GM19463 (cell line): Measurements from ENCODE around the gene GAGE10.
"Not testable (repeated sequence)": the region's sequence is repeated elsewhere in the genome, so short reads cannot be mapped to it uniquely, and the experiment has no call there.

Source experiments
- ATAC-seq: cut with Tn5 transposase; IDR thresholded peaks from one replicate; pipeline ENCODE4 v1.9.1; 2021; ENCODE audit warnings: mild to moderate bottlenecking, moderate library complexity; ENCODE audit not compliant: unreplicated experiment

The GAGE10 gene

DNA sequence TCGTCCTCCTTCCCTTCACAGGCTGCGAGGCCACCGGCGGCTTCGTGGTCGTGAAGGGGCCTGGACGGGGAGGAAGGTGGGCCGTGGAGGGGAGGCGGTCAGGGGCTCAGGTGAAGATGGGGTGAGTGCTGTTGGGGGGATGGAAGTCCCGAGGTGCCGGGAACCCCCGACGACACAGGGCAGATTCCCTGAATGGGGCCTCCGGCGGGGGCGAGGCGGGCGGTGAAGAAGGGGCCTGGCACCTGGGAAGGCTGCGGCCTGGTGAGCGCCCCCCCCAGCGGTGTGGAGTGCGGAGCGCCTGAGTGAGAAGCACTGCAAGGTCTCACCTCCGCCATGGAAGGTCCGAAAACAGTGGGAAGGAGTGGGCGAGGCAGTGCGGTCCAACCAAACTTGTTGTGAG lies 18.8 kb downstream of the GAGE10 start:
- not testable (repeated sequence) for ATAC-seq

DNA sequence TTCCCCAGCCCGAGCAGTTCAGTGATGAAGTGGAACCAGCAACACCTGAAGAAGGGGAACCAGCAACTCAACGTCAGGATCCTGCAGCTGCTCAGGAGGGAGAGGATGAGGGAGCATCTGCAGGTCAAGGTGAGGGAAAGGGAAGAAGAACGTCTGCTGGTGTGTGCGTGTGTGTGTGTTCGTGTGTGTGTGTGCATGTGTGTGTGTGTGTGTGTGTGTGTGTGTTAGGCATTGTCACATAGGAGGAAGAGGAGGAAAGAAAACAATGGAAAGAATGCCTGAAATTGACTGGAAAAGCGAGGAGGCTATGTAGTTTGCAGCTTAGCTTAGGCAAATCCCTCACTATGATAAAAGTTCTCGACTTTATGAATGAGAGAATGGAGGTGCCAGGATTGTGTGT lies 20.3 kb downstream of the GAGE10 start:
- ATAC-seq: not testable (repeated sequence)

DNA sequence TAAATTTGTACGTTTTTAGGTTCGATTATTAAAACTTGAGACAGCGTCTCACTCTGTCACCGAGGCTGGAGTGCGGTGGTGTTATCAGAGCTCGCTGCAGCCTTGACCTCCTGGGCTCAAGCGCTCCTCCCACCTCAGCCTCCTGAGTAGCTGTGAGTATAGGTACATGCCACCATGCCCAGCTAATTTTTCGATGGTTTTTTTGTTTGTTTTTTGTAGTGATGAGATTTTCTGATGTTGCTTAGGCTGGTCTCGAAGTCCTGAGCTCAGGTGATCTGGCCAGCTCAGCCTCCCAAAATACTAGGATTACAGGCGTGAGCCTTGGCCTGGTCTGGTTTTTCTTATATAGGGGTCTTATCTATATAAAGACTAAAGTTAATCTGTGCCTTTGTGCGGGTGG lies 27.0 kb downstream of the GAGE10 start:
- ATAC-seq: not testable (repeated sequence)

DNA sequence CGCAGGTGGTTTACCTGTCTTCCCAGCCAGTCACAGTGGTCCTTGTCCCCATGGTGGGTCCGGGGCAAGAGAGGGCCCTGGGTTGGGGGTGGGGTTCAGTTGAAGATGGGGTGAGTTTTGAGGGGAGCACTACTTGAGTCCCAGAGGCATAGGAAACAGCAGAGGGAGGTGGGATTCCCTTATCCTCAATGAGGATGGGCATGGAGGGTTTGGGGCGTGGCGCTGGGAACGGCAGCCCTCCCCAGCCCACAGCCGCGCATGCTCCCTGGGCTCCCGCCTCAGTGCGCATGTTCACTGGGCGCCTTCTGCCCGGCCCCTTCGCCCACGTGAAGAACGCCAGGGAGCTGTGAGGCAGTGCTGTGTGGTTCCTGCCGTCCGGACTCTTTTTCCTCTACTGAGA lies 27.8 kb downstream of the GAGE10 start, which contains the start of gene GAGE13:
Gene GAGE13 (plus strand): TSS at position 301 of the 400 bp plus-strand sequence. CDS start 1,156 bp downstream, outside the sequence.
- not testable (repeated sequence) for ATAC-seq

GRCh38 chrX:49331841-49332240 lies 28.4 kb downstream of the GAGE10 start:
- not testable (repeated sequence) for ATAC-seq

DNA sequence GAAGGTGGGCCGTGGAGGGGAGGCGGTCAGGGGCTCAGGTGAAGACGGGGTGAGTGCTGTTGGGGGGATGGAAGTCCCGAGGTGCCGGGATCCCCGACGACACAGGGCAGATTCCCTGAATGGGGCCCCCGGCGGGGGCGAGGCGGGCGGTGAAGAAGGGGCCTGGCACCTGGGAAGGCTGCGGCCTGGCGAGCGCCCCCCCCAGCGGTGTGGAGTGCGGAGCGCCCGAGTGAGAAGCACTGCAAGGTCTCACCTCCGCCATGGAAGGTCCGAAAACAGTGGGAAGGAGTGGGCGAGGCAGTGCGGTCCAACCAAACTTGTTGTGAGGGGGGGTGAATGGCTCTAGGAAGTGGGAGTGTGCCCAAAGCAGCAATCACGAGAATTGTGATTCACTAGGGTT lies 38.0 kb downstream of the GAGE10 start:
- ATAC-seq: not testable (repeated sequence)

DNA sequence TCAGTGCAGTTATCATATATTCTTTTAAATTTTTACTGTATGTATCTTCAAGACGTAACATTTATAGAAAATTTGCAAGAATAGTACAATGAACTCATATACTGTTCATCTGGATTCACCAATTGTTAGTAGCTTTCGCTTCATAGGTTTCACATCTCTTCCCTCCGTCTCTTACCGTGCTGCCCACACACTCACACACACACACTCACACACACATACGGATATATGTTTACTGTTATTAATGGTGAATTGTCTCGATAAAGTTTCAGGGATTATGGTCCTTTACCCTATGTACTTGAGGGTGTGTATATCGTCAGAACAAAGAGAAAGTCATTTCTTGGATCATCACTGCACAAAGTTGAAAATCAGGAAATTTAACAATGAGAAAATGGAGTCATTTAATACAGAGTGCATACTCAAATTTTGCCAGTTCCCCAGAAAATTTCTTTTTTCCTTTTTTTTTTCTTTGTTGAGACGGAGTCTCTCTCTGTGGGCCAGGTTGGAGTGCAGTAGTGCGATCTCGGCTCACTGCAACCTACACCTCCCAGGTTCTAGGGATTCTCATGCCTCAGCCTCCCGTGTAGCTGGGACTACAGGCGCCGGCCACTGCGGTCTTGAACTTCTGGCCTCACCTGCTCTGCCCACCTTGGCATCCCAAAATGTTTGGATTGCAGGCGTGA lies 41.2 kb downstream of the GAGE10 start:
- not testable (repeated sequence) for ATAC-seq

DNA sequence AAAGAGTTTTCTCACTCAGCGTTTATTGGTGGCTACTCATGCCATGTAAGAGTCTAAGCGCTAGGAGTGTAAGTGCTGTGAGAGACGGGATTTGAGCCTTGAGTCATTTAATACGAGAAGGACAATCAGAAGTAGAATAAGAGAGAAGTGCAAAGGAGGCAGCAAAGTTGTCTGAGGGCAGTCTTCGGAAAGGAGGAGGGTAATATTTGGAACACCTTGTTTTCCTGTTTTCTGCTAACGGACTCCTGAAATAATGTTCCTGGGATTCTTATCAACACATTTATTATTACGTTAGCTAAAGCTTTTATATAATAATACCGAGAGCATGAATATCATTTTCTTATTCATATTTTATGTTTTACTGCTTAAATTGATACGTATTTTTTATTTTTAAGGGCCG lies 42.0 kb downstream of the GAGE10 start:
- ATAC-seq: not testable (repeated sequence)

DNA sequence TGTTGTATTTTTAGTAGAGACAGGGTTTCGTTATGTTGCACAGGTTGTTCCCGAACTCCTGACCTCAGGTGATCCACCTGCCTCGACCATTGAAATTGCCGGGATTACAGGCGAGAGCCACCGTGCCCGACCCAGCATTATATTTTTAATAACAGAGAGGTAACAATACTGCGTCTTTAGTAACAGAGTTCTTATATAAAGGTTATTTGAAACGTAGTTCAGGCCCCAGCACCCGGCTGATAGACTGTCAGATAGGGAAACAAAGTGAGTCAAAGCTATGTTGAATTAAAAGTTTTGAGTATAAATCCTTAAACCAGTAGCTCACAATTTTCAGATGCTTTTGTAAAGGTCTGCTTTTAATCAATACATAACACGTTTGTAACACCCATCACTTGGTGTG lies 42.7 kb downstream of the GAGE10 start:
- not testable (repeated sequence) for ATAC-seq
